ENCODE results near the gene ZNF541. TPM values are rescaled to one million over a fixed set of nuclear protein-coding genes. Genes with fewer than 3 reads are reported as not detected.
"Not testable (repeated sequence)": the region's sequence is repeated elsewhere in the genome, so short reads cannot be mapped to it uniquely, and the experiment has no call there.

The ZNF541 gene
- total RNA-seq, 1 experiment from 2014 or later: not detected

- DNase-seq (ENCODE audit: low spot score): not testable (repeated sequence)
Observed at GRCh38 chr19:47599671-47600245, 26.8 kb upstream of the ZNF541 start.

- DNase-seq (ENCODE audit: low spot score): peak; percentile 79
Observed at GRCh38 chr19:47598407-47599349, 25.7 kb upstream of the ZNF541 start.

- DNase-seq (ENCODE audit: low spot score): no peak
Observed at GRCh38 chr19:47595944-47596343, 23.0 kb upstream of the ZNF541 start.

GRCh38 chr19:47593860-47594259 lies 20.9 kb upstream of the ZNF541 start:
- no peak for DNase-seq (ENCODE audit: low spot score)

- no peak for DNase-seq (ENCODE audit: low spot score)
Observed at GRCh38 chr19:47589824-47590223, 16.9 kb upstream of the ZNF541 start.

- no peak for DNase-seq (ENCODE audit: low spot score)
Observed at GRCh38 chr19:47587295-47587694, 14.3 kb upstream of the ZNF541 start.

- not testable (repeated sequence) for DNase-seq (ENCODE audit: low spot score)
Observed at GRCh38 chr19:47583161-47583560, 10.2 kb upstream of the ZNF541 start.

GRCh38 chr19:47582320-47582909 lies 9.5 kb upstream of the ZNF541 start:
- no peak for DNase-seq (ENCODE audit: low spot score)

- DNase-seq (ENCODE audit: low spot score): peak; percentile 87
Observed at GRCh38 chr19:47581605-47582319, 8.8 kb upstream of the ZNF541 start.

GRCh38 chr19:47580397-47580796 lies 7.4 kb upstream of the ZNF541 start:
- no peak for DNase-seq (ENCODE audit: low spot score)

GRCh38 chr19:47572635-47573034 lies 313 bp downstream of the ZNF541 start:
- no peak for DNase-seq (ENCODE audit: low spot score)

GRCh38 chr19:47569331-47569730 lies 3.6 kb downstream of the ZNF541 start:
- DNase-seq (ENCODE audit: low spot score): no peak

- DNase-seq (ENCODE audit: low spot score): peak; percentile 76
Observed at GRCh38 chr19:47564081-47564480, 8.9 kb downstream of the ZNF541 start.

GRCh38 chr19:47561440-47562057 lies 11.4 kb downstream of the ZNF541 start:
- DNase-seq (ENCODE audit: low spot score): no peak

- DNase-seq (ENCODE audit: low spot score): no peak
Observed at GRCh38 chr19:47560999-47561398, 11.9 kb downstream of the ZNF541 start.

GRCh38 chr19:47550129-47550528 lies 22.8 kb downstream of the ZNF541 start:
- no peak for DNase-seq (ENCODE audit: low spot score)

- no peak for DNase-seq (ENCODE audit: low spot score)
Observed at GRCh38 chr19:47549261-47549862, 23.6 kb downstream of the ZNF541 start.

GRCh38 chr19:47547199-47547598 lies 25.7 kb downstream of the ZNF541 start:
- DNase-seq (ENCODE audit: low spot score): no peak

GRCh38 chr19:47545061-47545948 lies 27.6 kb downstream of the ZNF541 start:
- DNase-seq (ENCODE audit: low spot score): no peak

- DNase-seq (ENCODE audit: low spot score): no peak
Observed at GRCh38 chr19:47544476-47544875, 28.5 kb downstream of the ZNF541 start.

Data from HT-29 (cell line).